SK-N-SH treated with all-trans-retinoic acid at 6 μM for 48 hours (cell line): Measurements from ENCODE around the gene RNASE9.
"Not testable (repeated sequence)": the region's sequence is repeated elsewhere in the genome, so short reads cannot be mapped to it uniquely, and the experiment has no call there.

ENCODE experiments used
- ATAC-seq: fragments of 200-7000 bp; cut with Tn5 transposase; 3 replicates; pipeline ENCODE4 v1.9.1; 2020; ENCODE audit warnings: mild to moderate bottlenecking, moderate library complexity
- ARNTL ChIP-seq: fragments of 450-650 bp; formaldehyde crosslinking; IDR thresholded peaks from 2 replicates; pipeline ENCODE4 v1.5.0; 2020; ENCODE audit warnings: low read depth, mild to moderate bottlenecking, moderate library complexity, borderline replicate concordance
- ESRRG ChIP-seq: fragments of 250-450 bp; sonication (Bioruptor Pico); IDR thresholded peaks from 2 replicates; pipeline ENCODE4 v1.6.1; 2021; ENCODE audit warnings: mild to moderate bottlenecking
- GLIS3 ChIP-seq: fragments of 250-450 bp; sonication (Bioruptor Pico); IDR thresholded peaks from 2 replicates; pipeline ENCODE4 v1.5.0; 2020; ENCODE audit warnings: mild to moderate bottlenecking, moderate library complexity
- ISL1 ChIP-seq: fragments of 250-450 bp; sonication (Bioruptor Pico); IDR thresholded peaks from 2 replicates; pipeline ENCODE4 v2.1.2; 2022; ENCODE audit warnings: mild to moderate bottlenecking, moderate library complexity
- OSR1 ChIP-seq: fragments of 250-450 bp; sonication (Bioruptor Pico); IDR thresholded peaks from 2 replicates; pipeline ENCODE4 v1.8.0; 2022; ENCODE audit warnings: moderate library complexity, mild to moderate bottlenecking, inconsistent platforms
- PPARA ChIP-seq: fragments of 250-450 bp; sonication (Bioruptor Pico); IDR thresholded peaks from 2 replicates; pipeline ENCODE4 v1.5.0; 2020; ENCODE audit warnings: mild to moderate bottlenecking, borderline replicate concordance
- RARB ChIP-seq: fragments of 250-450 bp; sonication (Bioruptor Pico); IDR thresholded peaks from 2 replicates; pipeline ENCODE4 v1.8.0; 2021; ENCODE audit warnings: mild to moderate bottlenecking, moderate library complexity
- SNAI2 ChIP-seq: fragments of 250-450 bp; sonication (Bioruptor Pico); IDR thresholded peaks from 2 replicates; pipeline ENCODE4 v1.5.0; 2020; ENCODE audit warnings: mild to moderate bottlenecking, moderate library complexity
- TOX ChIP-seq: fragments of 250-450 bp; sonication (Bioruptor Pico); IDR thresholded peaks from 2 replicates; pipeline ENCODE4 v1.8.0; 2021; ENCODE audit warnings: mild to moderate bottlenecking, moderate library complexity, borderline replicate concordance
- ZFP3 ChIP-seq: fragments of 250-450 bp; sonication (Bioruptor Pico); IDR thresholded peaks from 2 replicates; pipeline ENCODE4 v1.5.0; 2020; ENCODE audit warnings: mild to moderate bottlenecking, moderate library complexity
- ZNF565 ChIP-seq: fragments of 450-650 bp; formaldehyde crosslinking; conservative IDR thresholded peaks from 2 replicates; pipeline ENCODE4 v1.5.0; 2020; ENCODE audit warnings: low read depth, mild to moderate bottlenecking, moderate library complexity
- ZNF70 ChIP-seq: fragments of 450-650 bp; formaldehyde crosslinking; IDR thresholded peaks from 2 replicates; pipeline ENCODE4 v1.5.0; 2020; ENCODE audit warnings: mild to moderate bottlenecking, moderate library complexity
- ZNF8 ChIP-seq: fragments of 450-650 bp; formaldehyde crosslinking; IDR thresholded peaks from 2 replicates; pipeline ENCODE4 v1.5.0; 2020; ENCODE audit warnings: mild to moderate bottlenecking, moderate library complexity
- TF ChIP-seq, protein P1 (sequence below): fragments of 250-450 bp; sonication (Bioruptor Pico); IDR thresholded peaks from 2 replicates; pipeline ENCODE4 v1.8.0; 2021; ENCODE audit warnings: low read depth, mild to moderate bottlenecking, moderate library complexity, borderline replicate concordance
- TF ChIP-seq, protein P2 (sequence below): fragments of 250-450 bp; sonication (Bioruptor Pico); IDR thresholded peaks from 2 replicates; pipeline ENCODE4 v1.5.1; 2020; ENCODE audit warnings: low read depth, mild to moderate bottlenecking, moderate library complexity
- TF ChIP-seq, protein P3 (sequence below): fragments of 250-450 bp; sonication (Bioruptor Pico); IDR thresholded peaks from 2 replicates; pipeline ENCODE4 v1.8.0; 2020; ENCODE audit warnings: mild to moderate bottlenecking, moderate library complexity, borderline replicate concordance
- TF ChIP-seq, protein P4 (sequence below): fragments of 250-450 bp; sonication (Bioruptor Pico); IDR thresholded peaks from 2 replicates; pipeline ENCODE4 v1.5.0; 2020; ENCODE audit warnings: mild to moderate bottlenecking, moderate library complexity
- TF ChIP-seq, protein P5 (sequence below): fragments of 250-450 bp; sonication (Bioruptor Pico); IDR thresholded peaks from 2 replicates; pipeline ENCODE4 v1.5.1; 2021; ENCODE audit warnings: mild to moderate bottlenecking, moderate library complexity

The RNASE9 gene

DNA sequence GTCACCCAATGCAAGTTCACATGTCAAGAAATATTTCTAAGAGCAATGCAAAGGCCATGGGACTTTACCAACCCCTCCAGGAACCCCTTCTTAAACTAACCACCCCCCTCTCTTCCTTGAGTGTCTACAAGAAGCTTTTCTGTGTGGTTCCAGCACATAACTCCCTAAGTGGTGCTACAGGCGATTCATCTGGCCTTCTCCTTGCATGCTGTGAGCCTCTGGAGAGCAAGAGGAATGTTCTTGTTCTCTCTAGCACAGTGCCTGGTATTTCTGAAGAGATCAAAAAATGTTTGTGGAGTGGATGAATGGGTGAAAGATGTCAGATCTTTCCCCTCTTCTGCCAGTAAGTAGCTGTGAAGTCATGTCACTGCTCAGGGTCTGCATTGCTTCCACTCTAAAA is 36.3 kb upstream of the RNASE9 start:
- ATAC-seq, result no peak
- no peak for TF ChIP-seq PPARA
- TF ChIP-seq ZNF70 (CRISPR knock-in tag), result no peak
- TF ChIP-seq ZNF565 (CRISPR knock-in tag), result no peak
- no peak for TF ChIP-seq ESRRG (CRISPR knock-in tag)
- TF ChIP-seq, protein P1, sequence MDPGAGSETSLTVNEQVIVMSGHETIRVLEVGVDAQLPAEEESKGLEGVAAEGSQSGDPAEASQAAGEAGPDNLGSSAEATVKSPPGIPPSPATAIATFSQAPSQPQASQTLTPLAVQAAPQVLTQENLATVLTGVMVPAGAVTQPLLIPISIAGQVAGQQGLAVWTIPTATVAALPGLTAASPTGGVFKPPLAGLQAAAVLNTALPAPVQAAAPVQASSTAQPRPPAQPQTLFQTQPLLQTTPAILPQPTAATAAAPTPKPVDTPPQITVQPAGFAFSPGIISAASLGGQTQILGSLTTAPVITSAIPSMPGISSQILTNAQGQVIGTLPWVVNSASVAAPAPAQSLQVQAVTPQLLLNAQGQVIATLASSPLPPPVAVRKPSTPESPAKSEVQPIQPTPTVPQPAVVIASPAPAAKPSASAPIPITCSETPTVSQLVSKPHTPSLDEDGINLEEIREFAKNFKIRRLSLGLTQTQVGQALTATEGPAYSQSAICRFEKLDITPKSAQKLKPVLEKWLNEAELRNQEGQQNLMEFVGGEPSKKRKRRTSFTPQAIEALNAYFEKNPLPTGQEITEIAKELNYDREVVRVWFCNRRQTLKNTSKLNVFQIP (CRISPR knock-in tag), result no peak
- no peak for TF ChIP-seq OSR1 (CRISPR knock-in tag)
- TF ChIP-seq ZNF8, result no peak
- no peak for TF ChIP-seq RARB
- no peak for TF ChIP-seq ISL1 (CRISPR knock-in tag)
- TF ChIP-seq, protein P2, sequence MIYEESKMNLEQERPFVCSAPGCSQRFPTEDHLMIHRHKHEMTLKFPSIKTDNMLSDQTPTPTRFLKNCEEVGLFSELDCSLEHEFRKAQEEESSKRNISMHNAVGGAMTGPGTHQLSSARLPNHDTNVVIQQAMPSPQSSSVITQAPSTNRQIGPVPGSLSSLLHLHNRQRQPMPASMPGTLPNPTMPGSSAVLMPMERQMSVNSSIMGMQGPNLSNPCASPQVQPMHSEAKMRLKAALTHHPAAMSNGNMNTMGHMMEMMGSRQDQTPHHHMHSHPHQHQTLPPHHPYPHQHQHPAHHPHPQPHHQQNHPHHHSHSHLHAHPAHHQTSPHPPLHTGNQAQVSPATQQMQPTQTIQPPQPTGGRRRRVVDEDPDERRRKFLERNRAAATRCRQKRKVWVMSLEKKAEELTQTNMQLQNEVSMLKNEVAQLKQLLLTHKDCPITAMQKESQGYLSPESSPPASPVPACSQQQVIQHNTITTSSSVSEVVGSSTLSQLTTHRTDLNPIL (CRISPR knock-in tag), result no peak
- TF ChIP-seq, protein P3, sequence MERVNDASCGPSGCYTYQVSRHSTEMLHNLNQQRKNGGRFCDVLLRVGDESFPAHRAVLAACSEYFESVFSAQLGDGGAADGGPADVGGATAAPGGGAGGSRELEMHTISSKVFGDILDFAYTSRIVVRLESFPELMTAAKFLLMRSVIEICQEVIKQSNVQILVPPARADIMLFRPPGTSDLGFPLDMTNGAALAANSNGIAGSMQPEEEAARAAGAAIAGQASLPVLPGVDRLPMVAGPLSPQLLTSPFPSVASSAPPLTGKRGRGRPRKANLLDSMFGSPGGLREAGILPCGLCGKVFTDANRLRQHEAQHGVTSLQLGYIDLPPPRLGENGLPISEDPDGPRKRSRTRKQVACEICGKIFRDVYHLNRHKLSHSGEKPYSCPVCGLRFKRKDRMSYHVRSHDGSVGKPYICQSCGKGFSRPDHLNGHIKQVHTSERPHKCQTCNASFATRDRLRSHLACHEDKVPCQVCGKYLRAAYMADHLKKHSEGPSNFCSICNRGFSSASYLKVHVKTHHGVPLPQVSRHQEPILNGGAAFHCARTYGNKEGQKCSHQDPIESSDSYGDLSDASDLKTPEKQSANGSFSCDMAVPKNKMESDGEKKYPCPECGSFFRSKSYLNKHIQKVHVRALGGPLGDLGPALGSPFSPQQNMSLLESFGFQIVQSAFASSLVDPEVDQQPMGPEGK, result no peak
- no peak for TF ChIP-seq SNAI2 (CRISPR knock-in tag)
- TF ChIP-seq GLIS3 (CRISPR knock-in tag), result no peak
- TF ChIP-seq ZFP3, result no peak
- no peak for TF ChIP-seq ARNTL (CRISPR knock-in tag)

DNA sequence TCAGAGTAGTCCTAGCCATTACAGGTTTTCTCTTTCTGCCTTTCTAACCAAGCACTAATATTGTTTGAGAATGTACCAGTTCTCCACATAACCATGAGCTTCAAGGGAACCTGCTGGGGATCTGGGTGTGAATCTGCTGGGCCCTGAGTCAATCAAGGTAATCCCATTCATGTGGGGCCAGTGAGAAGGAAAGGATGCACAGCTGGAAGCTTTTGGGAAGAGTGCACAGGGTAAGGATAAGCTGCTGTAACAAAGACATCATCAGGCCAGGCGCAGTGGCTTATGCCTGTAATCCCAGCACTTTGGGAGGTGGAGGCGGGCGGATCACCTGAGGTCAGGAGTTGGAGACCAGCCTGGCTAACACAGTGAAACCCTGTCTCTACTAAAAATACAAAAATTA is 34.9 kb upstream of the RNASE9 start:
- not testable (repeated sequence) for ATAC-seq

DNA sequence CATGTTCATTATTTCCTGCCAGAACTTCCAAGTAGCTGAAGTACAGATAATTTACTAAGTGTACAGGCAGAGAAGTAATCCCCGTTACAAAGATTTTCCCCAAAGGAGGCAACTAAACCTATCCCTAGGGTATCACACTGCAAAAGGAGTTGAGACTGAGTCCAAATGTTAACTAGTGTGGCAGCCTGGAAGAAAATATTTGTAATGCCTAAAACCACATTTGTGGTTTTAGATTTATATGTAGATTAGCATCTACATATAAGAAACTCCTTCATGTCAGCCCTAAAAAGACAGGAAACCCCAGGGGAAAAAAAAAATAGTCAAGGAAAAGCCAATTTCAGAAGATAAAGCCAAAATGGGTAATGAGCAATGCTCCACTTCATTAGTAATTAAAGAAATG is 31.7 kb upstream of the RNASE9 start:
- no peak for ATAC-seq
- TF ChIP-seq, protein P4, sequence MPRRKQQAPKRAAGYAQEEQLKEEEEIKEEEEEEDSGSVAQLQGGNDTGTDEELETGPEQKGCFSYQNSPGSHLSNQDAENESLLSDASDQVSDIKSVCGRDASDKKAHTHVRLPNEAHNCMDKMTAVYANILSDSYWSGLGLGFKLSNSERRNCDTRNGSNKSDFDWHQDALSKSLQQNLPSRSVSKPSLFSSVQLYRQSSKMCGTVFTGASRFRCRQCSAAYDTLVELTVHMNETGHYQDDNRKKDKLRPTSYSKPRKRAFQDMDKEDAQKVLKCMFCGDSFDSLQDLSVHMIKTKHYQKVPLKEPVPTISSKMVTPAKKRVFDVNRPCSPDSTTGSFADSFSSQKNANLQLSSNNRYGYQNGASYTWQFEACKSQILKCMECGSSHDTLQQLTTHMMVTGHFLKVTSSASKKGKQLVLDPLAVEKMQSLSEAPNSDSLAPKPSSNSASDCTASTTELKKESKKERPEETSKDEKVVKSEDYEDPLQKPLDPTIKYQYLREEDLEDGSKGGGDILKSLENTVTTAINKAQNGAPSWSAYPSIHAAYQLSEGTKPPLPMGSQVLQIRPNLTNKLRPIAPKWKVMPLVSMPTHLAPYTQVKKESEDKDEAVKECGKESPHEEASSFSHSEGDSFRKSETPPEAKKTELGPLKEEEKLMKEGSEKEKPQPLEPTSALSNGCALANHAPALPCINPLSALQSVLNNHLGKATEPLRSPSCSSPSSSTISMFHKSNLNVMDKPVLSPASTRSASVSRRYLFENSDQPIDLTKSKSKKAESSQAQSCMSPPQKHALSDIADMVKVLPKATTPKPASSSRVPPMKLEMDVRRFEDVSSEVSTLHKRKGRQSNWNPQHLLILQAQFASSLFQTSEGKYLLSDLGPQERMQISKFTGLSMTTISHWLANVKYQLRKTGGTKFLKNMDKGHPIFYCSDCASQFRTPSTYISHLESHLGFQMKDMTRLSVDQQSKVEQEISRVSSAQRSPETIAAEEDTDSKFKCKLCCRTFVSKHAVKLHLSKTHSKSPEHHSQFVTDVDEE (CRISPR knock-in tag), result no peak
- TF ChIP-seq TOX (CRISPR knock-in tag) (no peak), ZNF565 (CRISPR knock-in tag) (no peak), ARNTL (CRISPR knock-in tag) (no peak), GLIS3 (CRISPR knock-in tag) (no peak), RARB (no peak)
- TF ChIP-seq, protein P2 (CRISPR knock-in tag), result no peak
- TF ChIP-seq, protein P3, result no peak
- TF ChIP-seq, protein P5, sequence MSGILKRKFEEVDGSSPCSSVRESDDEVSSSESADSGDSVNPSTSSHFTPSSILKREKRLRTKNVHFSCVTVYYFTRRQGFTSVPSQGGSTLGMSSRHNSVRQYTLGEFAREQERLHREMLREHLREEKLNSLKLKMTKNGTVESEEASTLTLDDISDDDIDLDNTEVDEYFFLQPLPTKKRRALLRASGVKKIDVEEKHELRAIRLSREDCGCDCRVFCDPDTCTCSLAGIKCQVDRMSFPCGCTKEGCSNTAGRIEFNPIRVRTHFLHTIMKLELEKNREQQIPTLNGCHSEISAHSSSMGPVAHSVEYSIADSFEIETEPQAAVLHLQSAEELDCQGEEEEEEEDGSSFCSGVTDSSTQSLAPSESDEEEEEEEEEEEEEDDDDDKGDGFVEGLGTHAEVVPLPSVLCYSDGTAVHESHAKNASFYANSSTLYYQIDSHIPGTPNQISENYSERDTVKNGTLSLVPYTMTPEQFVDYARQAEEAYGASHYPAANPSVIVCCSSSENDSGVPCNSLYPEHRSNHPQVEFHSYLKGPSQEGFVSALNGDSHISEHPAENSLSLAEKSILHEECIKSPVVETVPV, result no peak
- TF ChIP-seq, protein P1 (CRISPR knock-in tag), result no peak
